MM.1S (cell line): ENCODE measurements around the gene C1orf210.

Experiments
- DNase-seq: peaks from one replicate; pipeline ENCODE4 v3.0.0-alpha.2; 2015
- H2AFZ ChIP-seq: fragments of 300-600 bp; sonication (generic); 2 replicates; pipeline ENCODE4 v1.6.0; 2016; ENCODE audit warnings: antibody characterized with exemption, low read length
- H3F3A ChIP-seq: fragments of 300-600 bp; sonication (generic); 2 replicates; pipeline ENCODE4 v1.6.1; 2016; ENCODE audit warnings: mild to moderate bottlenecking, antibody characterized with exemption, low read length, moderate library complexity, mixed read lengths; ENCODE audit not compliant: insufficient read depth
- H3K27ac ChIP-seq: fragments of 300-600 bp; sonication (generic); 2 replicates; pipeline ENCODE4 v1.5.1; 2016; ENCODE audit warnings: mild to moderate bottlenecking, low read length
- H3K27me3 ChIP-seq: fragments of 300-600 bp; sonication (generic); replicated peaks from 2 replicates; pipeline ENCODE4 v1.6.0; 2016; ENCODE audit warnings: low read length; ENCODE audit not compliant: insufficient read depth
- H3K36me3 ChIP-seq: fragments of 300-600 bp; sonication (generic); replicated peaks from 2 replicates; pipeline ENCODE4 v1.6.1; 2016; ENCODE audit warnings: mild to moderate bottlenecking, low read length, mixed read lengths; ENCODE audit not compliant: insufficient read depth
- H3K4me1 ChIP-seq: fragments of 300-600 bp; sonication (generic); 2 replicates; pipeline ENCODE4 v1.6.1; 2016; ENCODE audit warnings: low read length, mixed read lengths
- H3K4me2 ChIP-seq: fragments of 300-600 bp; sonication (generic); 2 replicates; pipeline ENCODE4 v1.6.0; 2016; ENCODE audit warnings: low read depth, low read length
- H3K4me3 ChIP-seq: fragments of 300-600 bp; sonication (generic); 2 replicates; pipeline ENCODE4 v1.5.1; 2016; ENCODE audit warnings: low read length, mixed read lengths
- H3K79me2 ChIP-seq: fragments of 300-600 bp; sonication (generic); 2 replicates; pipeline ENCODE4 v1.6.1; 2016; ENCODE audit warnings: mixed run types, low read length, mixed read lengths
- H3K9ac ChIP-seq: fragments of 300-600 bp; sonication (generic); 2 replicates; pipeline ENCODE4 v1.6.1; 2016; ENCODE audit warnings: low read length, mixed read lengths
- H3K9me2 ChIP-seq: fragments of 300-600 bp; sonication (generic); replicated peaks from 2 replicates; pipeline ENCODE4 v1.6.1; 2016; ENCODE audit warnings: mild to moderate bottlenecking, low read length, mixed read lengths; ENCODE audit not compliant: insufficient read depth
- H3K9me3 ChIP-seq: fragments of 300-600 bp; sonication (generic); replicated peaks from 2 replicates; pipeline ENCODE4 v1.6.1; 2016; ENCODE audit warnings: mild to moderate bottlenecking, low read length, mixed read lengths; ENCODE audit not compliant: insufficient read depth
- H4K20me1 ChIP-seq: fragments of 300-600 bp; sonication (generic); 2 replicates; pipeline ENCODE4 v1.6.1; 2016; ENCODE audit warnings: mild to moderate bottlenecking, low read length, moderate library complexity, mixed read lengths; ENCODE audit not compliant: insufficient read depth
- EZH2 ChIP-seq: fragments of 300-600 bp; sonication (generic); optimal IDR thresholded peaks from 2 replicates; pipeline ENCODE3; 2017; ENCODE audit warnings: low read depth, mild to moderate bottlenecking, antibody characterized with exemption, low read length, mixed read lengths
- EZH2phosphoT487 ChIP-seq: fragments of 300-600 bp; sonication (generic); IDR thresholded peaks from 2 replicates; pipeline ENCODE4 v1.6.1; 2018; ENCODE audit warnings: antibody characterized with exemption, low read length
- TF ChIP-seq, protein P1 (sequence below): fragments of 300-600 bp; sonication (generic); IDR thresholded peaks from 2 replicates; pipeline ENCODE4 v1.5.1; 2016; ENCODE audit warnings: antibody characterized with exemption, low read length, mixed read lengths

Gene C1orf210

DNA sequence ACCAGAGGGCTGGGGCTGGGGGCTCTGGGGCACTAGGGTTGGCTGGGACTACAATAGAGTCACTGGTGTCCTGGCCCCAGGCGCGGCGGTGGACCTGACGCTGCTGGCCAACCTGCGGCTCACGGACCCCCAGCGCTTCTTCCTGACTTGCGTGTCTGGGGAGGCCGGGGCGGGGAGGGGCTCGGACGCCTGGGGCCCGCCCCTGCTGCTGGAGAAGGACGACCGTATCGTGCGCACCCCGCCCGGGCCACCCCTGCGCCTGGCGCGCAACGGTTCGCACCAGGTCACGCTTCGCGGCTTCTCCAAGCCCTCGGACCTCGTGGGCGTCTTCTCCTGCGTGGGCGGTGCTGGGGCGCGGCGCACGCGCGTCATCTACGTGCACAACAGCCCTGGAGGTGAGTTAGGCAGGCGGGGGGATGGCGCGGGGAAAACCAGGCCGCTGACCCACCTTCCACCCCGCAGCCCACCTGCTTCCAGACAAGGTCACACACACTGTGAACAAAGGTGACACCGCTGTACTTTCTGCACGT lies 19.5 kb upstream of the C1orf210 start:
- Histone ChIP-seq H3K9me3 (no peaks in the 10 kb centered on the region), H2AFZ (no peak overlapping the region), H3K4me3 (no peak overlapping the region), H3F3A (no peaks in the 10 kb centered on the region), H3K4me2 (no peak overlapping the region), H3K36me3 (no peaks in the 10 kb centered on the region), H3K27ac (no peak overlapping the region), H3K27me3 (peaks cover 25% of the 10 kb centered on the region), H3K9me2 (no peaks in the 10 kb centered on the region), H3K79me2 (no peaks in the 10 kb centered on the region), H3K9ac (no peak overlapping the region), H4K20me1 (no peaks in the 10 kb centered on the region), H3K4me1 (no peaks in the 10 kb centered on the region)
- TF ChIP-seq, protein P1, sequence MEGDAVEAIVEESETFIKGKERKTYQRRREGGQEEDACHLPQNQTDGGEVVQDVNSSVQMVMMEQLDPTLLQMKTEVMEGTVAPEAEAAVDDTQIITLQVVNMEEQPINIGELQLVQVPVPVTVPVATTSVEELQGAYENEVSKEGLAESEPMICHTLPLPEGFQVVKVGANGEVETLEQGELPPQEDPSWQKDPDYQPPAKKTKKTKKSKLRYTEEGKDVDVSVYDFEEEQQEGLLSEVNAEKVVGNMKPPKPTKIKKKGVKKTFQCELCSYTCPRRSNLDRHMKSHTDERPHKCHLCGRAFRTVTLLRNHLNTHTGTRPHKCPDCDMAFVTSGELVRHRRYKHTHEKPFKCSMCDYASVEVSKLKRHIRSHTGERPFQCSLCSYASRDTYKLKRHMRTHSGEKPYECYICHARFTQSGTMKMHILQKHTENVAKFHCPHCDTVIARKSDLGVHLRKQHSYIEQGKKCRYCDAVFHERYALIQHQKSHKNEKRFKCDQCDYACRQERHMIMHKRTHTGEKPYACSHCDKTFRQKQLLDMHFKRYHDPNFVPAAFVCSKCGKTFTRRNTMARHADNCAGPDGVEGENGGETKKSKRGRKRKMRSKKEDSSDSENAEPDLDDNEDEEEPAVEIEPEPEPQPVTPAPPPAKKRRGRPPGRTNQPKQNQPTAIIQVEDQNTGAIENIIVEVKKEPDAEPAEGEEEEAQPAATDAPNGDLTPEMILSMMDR, result no peak
- TF ChIP-seq EZH2phosphoT487 (no peak), EZH2 (no peak)
- DNase-seq, result no peak

DNA sequence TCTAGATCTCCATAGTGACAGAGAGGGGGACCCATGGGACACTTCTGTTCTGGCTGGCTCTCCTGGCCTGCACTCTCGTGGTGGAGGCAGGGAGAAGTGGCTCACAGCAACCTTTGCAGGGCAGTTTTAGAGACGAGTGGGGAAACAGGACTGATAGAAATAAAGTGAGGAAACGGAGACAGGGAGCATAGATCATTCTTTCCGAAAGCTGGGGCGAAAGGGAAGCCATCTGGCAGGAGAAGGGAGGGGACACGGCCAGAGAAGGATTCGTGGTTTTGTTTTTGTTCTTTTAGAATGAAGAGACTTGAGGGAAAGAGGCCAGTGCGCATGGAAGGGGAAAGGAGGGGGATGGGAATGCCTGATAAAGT lies 18.9 kb upstream of the C1orf210 start:
- Histone ChIP-seq H3F3A (no peaks in the 10 kb centered on the region), H3K36me3 (no peaks in the 10 kb centered on the region), H3K27ac (no peak overlapping the region), H3K4me1 (no peaks in the 10 kb centered on the region), H3K4me2 (no peak overlapping the region), H3K27me3 (peaks cover 24% of the 10 kb centered on the region), H3K79me2 (no peaks in the 10 kb centered on the region), H3K9me3 (no peaks in the 10 kb centered on the region), H3K9ac (no peak overlapping the region), H2AFZ (no peak overlapping the region), H4K20me1 (no peaks in the 10 kb centered on the region), H3K4me3 (no peak overlapping the region), H3K9me2 (no peaks in the 10 kb centered on the region)
- no peak for TF ChIP-seq EZH2
- no peak for TF ChIP-seq EZH2phosphoT487
- TF ChIP-seq, protein P1, result no peak
- DNase-seq, result no peak

DNA sequence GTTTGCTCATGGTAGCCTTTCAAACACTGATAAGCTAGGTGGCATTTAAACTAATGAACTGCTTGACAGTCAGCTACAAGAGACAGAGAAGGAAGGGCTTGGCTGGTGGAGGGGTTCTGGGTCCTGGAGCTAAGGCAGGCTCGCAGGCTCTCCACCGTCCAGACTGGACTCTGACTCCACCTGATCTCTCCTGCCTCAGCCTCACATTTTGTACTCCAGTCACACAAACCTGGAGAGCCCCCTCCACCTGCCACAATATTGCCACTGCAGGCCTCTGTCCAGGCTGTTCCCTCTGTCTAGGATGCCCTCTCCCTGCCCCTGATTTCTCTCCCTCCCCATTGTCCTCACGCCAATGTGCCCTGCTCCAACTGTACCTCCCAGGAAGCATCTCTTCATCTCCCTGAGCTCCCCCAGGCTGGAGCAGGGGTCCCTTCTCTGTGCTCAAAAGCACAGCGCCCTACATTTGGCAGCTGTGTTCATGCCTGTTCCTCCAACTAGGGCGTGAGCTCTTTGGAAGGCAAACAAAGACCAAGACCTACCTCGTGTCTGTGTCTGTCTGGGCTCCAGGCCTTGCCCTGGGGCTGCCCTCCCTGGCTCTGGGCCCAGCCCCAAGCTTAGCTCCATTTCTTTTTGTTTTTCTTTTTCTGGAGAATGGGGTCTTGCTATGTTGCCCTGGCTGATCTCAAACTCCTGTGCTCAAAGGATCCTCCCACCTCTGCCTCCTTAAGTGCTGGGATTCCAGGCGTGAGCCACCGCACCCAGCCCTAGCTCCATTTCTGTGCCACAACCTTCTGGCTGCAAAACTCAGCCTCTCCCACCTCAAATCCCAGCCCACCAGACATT lies 18.3 kb upstream of the C1orf210 start:
- Histone ChIP-seq H3K79me2 (no peaks in the 10 kb centered on the region), H4K20me1 (no peaks in the 10 kb centered on the region), H3K9me2 (no peaks in the 10 kb centered on the region), H3K27me3 (peaks cover 24% of the 10 kb centered on the region), H3K4me3 (no peak overlapping the region), H2AFZ (no peak overlapping the region), H3K4me2 (no peak overlapping the region), H3K9ac (no peak overlapping the region), H3F3A (no peaks in the 10 kb centered on the region), H3K27ac (no peak overlapping the region), H3K36me3 (no peaks in the 10 kb centered on the region), H3K4me1 (no peaks in the 10 kb centered on the region), H3K9me3 (no peaks in the 10 kb centered on the region)
- TF ChIP-seq EZH2 (no peak), EZH2phosphoT487 (no peak)
- TF ChIP-seq, protein P1, result no peak
- no peak for DNase-seq
